ENCODE results near the gene PIP4K2C.

GRCh38 chr12:57549909-57550640 lies 40.9 kb upstream of the PIP4K2C start, which contains the start of gene KIF5A:
- no peak for TF ChIP-seq POLR2A (IDR thresholded peaks at IDR 0.05; ENCODE audit: low read depth, low read length)
- TF ChIP-seq POLR2AphosphoS5 (IDR thresholded peaks at IDR 0.05; ENCODE audit: low read depth, low read length), result no peak
- TF ChIP-seq TAF1 (IDR thresholded peaks at IDR 0.05; ENCODE audit: borderline replicate concordance, low read depth, low read length), result no peak

Data from GM12892 (cell line).